Measurements from ENCODE around the gene ST6GALNAC3.

The ST6GALNAC3 gene

DNA sequence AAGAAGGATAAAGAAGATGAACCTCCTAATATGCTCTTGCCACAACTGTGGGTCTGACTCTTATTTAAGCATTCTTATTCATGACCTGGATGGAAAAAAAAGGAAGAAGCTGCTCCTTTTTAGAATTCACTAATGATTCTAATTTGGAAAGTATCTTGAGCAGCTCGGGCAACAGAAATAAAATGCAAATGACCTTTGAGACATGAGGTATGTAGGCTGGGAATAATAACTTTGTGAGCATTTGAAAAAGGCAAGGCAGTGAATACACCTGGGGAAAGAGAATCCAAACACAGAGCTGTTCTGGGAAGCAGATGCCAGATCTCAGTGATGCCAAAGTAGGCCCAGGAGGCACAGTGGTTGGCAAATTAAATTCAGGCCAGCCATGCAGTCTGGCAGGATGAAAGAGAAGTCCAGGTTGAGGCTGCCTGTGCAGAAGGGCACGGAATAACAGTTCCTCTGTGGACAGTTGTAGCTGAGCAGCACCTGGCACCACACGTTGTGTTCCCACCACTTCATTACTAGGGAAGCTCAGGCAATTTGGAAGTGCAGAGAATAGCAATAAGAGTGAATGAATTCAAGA, 471.9 kb downstream of the ST6GALNAC3 start:
- Histone ChIP-seq H3K9me3 (ENCODE audit: control insufficient read depth, insufficient read depth, low read depth, low read length) (no peaks in the 10 kb centered on the region), H3K27ac (ENCODE audit: extremely low read depth, low read depth, low read length) (no peak overlapping the region), H3K4me3 (ENCODE audit: low read depth, low read length) (no peak overlapping the region), H3K4me1 (ENCODE audit: control insufficient read depth, insufficient read depth, low read length) (no peaks in the 10 kb centered on the region), H3K36me3 (ENCODE audit: control insufficient read depth in 2 of 2, insufficient read depth in 1 of 2, low read length in 2 of 2) (no peaks in the 10 kb centered on the region)
- CTCF ChIA-PET: no interaction called here
- TF ChIP-seq SCRT1 (tag by site-specific recombination; IDR thresholded peaks at IDR 0.05; ENCODE audit: borderline replicate concordance) (no peak), ZFP69B (tag by site-specific recombination; IDR thresholded peaks at IDR 0.05) (no peak), SALL2 (tag by site-specific recombination; IDR thresholded peaks at IDR 0.05; ENCODE audit: borderline replicate concordance) (no peak), KLF16 (tag by site-specific recombination; IDR thresholded peaks at IDR 0.05) (no peak), ZBTB20 (tag by site-specific recombination; IDR thresholded peaks at IDR 0.05) (no peak), ZNF624 (tag by site-specific recombination; IDR thresholded peaks at IDR 0.05) (no peak), ZNF473 (tag by site-specific recombination; IDR thresholded peaks at IDR 0.05) (no peak), ZNF292 (tag by site-specific recombination; IDR thresholded peaks at IDR 0.05; ENCODE audit: borderline replicate concordance, low read depth) (no peak)
- TF ChIP-seq, protein P1, sequence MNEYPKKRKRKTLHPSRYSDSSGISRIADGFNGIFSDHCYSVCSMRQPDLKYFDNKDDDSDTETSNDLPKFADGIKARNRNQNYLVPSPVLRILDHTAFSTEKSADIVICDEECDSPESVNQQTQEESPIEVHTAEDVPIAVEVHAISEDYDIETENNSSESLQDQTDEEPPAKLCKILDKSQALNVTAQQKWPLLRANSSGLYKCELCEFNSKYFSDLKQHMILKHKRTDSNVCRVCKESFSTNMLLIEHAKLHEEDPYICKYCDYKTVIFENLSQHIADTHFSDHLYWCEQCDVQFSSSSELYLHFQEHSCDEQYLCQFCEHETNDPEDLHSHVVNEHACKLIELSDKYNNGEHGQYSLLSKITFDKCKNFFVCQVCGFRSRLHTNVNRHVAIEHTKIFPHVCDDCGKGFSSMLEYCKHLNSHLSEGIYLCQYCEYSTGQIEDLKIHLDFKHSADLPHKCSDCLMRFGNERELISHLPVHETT (tag by site-specific recombination; IDR thresholded peaks at IDR 0.05): no peak
- TF ChIP-seq, protein P2, sequence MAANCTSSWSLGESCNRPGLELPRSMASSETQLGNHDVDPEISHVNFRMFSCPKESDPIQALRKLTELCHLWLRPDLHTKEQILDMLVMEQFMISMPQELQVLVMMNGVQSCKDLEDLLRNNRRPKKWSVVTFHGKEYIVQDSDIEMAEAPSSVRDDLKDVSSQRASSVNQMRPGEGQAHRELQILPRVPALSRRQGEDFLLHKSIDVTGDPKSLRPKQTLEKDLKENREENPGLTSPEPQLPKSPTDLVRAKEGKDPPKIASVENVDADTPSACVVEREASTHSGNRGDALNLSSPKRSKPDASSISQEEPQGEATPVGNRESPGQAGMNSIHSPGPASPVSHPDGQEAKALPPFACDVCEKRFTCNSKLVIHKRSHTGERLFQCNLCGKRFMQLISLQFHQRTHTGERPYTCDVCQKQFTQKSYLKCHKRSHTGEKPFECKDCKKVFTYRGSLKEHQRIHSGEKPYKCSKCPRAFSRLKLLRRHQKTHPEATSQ (tag by site-specific recombination; IDR thresholded peaks at IDR 0.05): no peak
- TF ChIP-seq, protein P3, sequence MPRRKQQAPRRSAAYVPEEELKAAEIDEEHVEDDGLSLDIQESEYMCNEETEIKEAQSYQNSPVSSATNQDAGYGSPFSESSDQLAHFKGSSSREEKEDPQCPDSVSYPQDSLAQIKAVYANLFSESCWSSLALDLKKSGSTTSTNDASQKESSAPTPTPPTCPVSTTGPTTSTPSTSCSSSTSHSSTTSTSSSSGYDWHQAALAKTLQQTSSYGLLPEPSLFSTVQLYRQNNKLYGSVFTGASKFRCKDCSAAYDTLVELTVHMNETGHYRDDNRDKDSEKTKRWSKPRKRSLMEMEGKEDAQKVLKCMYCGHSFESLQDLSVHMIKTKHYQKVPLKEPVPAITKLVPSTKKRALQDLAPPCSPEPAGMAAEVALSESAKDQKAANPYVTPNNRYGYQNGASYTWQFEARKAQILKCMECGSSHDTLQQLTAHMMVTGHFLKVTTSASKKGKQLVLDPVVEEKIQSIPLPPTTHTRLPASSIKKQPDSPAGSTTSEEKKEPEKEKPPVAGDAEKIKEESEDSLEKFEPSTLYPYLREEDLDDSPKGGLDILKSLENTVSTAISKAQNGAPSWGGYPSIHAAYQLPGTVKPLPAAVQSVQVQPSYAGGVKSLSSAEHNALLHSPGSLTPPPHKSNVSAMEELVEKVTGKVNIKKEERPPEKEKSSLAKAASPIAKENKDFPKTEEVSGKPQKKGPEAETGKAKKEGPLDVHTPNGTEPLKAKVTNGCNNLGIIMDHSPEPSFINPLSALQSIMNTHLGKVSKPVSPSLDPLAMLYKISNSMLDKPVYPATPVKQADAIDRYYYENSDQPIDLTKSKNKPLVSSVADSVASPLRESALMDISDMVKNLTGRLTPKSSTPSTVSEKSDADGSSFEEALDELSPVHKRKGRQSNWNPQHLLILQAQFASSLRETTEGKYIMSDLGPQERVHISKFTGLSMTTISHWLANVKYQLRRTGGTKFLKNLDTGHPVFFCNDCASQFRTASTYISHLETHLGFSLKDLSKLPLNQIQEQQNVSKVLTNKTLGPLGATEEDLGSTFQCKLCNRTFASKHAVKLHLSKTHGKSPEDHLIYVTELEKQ (tag by site-specific recombination; IDR thresholded peaks at IDR 0.05; ENCODE audit: borderline replicate concordance): no peak
- TF ChIP-seq, protein P4, sequence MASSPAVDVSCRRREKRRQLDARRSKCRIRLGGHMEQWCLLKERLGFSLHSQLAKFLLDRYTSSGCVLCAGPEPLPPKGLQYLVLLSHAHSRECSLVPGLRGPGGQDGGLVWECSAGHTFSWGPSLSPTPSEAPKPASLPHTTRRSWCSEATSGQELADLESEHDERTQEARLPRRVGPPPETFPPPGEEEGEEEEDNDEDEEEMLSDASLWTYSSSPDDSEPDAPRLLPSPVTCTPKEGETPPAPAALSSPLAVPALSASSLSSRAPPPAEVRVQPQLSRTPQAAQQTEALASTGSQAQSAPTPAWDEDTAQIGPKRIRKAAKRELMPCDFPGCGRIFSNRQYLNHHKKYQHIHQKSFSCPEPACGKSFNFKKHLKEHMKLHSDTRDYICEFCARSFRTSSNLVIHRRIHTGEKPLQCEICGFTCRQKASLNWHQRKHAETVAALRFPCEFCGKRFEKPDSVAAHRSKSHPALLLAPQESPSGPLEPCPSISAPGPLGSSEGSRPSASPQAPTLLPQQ (tag by site-specific recombination; IDR thresholded peaks at IDR 0.05): no peak
- POLR2A ChIA-PET: no interaction called here

DNA sequence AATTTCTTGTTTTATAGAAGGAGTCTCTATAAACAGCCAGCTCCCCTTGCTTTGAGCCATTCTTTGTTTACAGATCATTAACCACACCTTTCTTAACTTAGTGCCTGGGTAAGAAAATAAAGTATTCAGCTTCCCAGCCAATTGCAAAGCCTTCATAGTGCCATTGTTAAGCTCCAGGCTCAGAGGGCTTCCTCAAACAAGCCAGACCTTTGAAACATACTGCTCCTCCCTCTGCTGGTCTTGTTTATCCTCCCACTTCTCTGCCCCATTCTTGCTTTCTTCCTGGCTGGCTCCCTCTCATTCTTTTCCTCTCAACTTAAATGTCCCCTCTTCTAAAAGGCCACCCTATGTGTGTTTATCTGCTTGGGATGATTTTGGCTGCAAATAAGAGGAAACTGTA, 473.4 kb downstream of the ST6GALNAC3 start:
- H3K9me3 ChIP-seq (ENCODE audit: control insufficient read depth, insufficient read depth, low read depth, low read length): no peaks in the 10 kb centered on the region
- CTCF ChIA-PET: interaction anchor here (0.7 kb wide), 2 partner anchors 86 to 1135 kb away, joined by 3 to 4 read pairs; no protein-coding TSS in a partner anchor
- no peaks in the 10 kb centered on the region for H3K4me1 ChIP-seq (ENCODE audit: control insufficient read depth, insufficient read depth, low read length)
- H3K4me3 ChIP-seq (ENCODE audit: low read depth, low read length): no peak overlapping the region
- TF ChIP-seq ZNF138 (tag by site-specific recombination; IDR thresholded peaks at IDR 0.05; ENCODE audit: borderline replicate concordance) (no peak), ZNF341 (tag by site-specific recombination; IDR thresholded peaks at IDR 0.05; ENCODE audit: low read depth) (peak; percentile 32; the same call in 1 of the 2 replicates)
- TF ChIP-seq, protein P5, sequence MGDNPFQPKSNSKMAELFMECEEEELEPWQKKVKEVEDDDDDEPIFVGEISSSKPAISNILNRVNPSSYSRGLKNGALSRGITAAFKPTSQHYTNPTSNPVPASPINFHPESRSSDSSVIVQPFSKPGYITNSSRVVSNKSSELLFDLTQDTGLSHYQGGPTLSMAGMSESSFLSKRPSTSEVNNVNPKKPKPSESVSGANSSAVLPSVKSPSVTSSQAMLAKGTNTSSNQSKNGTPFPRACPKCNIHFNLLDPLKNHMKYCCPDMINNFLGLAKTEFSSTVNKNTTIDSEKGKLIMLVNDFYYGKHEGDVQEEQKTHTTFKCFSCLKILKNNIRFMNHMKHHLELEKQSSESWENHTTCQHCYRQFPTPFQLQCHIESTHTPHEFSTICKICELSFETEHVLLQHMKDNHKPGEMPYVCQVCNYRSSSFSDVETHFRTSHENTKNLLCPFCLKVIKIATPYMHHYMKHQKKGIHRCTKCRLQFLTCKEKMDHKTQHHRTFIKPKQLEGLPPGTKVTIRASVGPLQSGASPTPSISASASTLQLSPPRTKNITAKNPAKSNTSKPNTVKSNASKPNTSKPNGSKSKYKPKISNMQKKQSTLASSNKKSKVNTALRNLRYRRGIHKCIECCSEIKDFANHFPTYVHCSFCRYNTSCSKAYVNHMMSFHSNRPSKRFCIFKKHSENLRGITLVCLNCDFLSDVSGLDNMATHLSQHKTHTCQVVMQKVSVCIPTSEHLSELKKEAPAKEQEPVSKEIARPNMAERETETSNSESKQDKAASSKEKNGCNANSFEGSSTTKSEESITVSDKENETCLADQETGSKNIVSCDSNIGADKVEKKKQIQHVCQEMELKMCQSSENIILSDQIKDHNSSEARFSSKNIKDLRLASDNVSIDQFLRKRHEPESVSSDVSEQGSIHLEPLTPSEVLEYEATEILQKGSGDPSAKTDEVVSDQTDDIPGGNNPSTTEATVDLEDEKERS (tag by site-specific recombination; IDR thresholded peaks at IDR 0.05): no peak
- no peaks in the 10 kb centered on the region for H3K36me3 ChIP-seq (ENCODE audit: control insufficient read depth in 2 of 2, insufficient read depth in 1 of 2, low read length in 2 of 2)
- POLR2A ChIA-PET: interaction anchor here (0.7 kb wide), 1 partner anchor 84 kb away, joined by 3 read pairs; no protein-coding TSS in a partner anchor
- H3K27ac ChIP-seq (ENCODE audit: extremely low read depth, low read depth, low read length): no peak overlapping the region

All from HEK293 (cell line).